NCI-H1694 (cell line): Measurements from ENCODE around the gene RABGAP1L.
"Not testable (repeated sequence)": the region's sequence is repeated elsewhere in the genome, so short reads cannot be mapped to it uniquely, and the experiment has no call there.

Experiments used
- DNase-seq: peaks from one replicate; lab custom pipeline; 2025; lab: John Stamatoyannopoulos, UW

RABGAP1L gene

GRCh38 chr1:174997041-174997440, 837.7 kb downstream of the RABGAP1L start:
- DNase-seq: no peak

DNA sequence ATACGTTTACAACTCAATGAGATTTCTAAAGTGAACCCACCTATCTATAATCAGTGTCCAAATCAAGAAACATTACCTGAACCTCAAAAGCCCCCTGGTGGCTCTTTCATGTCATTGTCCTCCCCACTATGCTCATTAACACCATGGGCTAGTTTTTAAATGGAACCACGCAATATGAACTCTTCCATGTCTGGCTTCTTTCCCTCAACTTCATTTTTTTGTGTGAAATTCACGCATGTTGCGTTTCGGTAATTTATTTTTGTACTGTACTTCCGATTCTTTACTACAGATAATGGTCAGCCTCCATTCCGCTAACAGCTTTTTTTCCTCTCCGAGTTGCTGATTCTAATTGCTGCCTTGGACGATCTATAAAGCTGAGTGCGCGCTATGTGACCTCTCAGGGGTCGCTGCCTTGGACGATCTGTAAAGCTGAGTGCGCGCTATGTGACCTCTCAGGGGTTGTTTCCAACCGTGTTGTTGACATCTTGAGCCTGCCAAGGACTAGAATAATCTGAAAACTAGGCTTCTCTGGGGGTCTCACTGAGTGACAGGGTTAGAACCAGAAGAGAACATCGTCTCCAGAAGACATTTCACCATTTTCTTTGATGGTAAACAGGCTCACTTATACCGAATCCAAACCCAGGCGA, 839.4 kb downstream of the RABGAP1L start:
- peak; percentile 83 for DNase-seq

DNA sequence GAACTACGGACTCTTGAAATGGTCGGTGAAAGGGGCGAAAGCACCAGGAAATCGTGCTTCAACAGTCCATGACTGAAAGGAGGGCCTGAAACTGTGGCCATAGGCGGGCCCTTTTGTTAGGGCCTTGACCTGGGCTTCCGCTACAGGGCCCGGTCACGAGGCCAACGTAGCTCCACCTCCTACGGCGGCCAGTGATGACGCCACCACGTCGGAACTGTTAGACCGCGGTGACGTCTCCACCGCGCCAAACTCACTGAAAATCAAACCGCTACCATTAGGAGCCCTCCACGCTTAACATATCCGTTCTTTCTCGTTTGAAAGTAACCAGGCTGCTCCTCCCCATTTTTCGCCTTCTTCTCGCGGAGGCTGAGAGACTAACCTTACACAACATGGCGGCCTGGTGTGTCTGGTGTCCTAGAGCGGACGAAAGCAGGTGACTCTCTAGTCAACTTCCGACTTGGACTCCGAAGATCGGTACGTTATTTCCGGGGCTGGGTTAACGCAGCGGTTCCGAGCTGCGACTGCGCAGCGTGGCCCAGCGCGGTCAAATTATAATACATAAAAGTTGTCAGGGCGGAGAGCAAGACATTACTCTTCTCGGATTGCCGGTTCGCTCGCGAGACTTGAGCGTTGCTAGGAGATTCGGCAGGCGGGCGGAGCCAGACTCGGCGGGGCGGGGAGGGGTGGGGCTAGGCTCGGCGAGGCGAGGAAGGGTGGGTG, 840.1 kb downstream of the RABGAP1L start:
- peak; percentile 98 for DNase-seq

- no peak for DNase-seq
These were observed 840.8 kb downstream of the RABGAP1L start, which contains the start of gene CACYBP for GRCh38 chr1:174999936-175000696. Gene CACYBP (plus strand): TSS chr1:174999947. CDS start chr1:175000181, 234 bp downstream.

DNA sequence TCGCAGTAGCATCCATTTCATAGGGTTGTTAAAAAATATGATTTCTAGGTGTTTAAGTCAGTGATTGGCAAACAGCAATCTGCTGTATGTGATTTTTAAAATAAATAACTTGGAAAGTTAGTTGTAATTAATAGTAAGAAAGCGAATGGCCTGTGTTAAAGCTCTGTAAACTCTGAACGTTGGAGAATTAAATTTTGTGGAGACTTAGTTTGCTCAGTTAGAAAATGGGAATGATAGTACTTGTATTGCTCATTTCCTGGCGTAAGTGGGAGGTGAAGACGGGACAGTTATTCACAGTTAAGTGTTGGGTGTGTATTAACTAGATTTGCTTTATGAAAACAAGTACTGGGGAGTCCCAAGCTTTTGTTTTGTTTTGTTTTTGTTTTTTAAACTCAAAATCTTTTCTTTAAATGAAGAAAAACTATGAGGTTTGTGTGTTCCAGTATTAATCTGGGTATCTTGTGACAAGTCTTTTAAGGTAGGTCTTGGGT, 841.4 kb downstream of the RABGAP1L start:
- DNase-seq: no peak

DNA sequence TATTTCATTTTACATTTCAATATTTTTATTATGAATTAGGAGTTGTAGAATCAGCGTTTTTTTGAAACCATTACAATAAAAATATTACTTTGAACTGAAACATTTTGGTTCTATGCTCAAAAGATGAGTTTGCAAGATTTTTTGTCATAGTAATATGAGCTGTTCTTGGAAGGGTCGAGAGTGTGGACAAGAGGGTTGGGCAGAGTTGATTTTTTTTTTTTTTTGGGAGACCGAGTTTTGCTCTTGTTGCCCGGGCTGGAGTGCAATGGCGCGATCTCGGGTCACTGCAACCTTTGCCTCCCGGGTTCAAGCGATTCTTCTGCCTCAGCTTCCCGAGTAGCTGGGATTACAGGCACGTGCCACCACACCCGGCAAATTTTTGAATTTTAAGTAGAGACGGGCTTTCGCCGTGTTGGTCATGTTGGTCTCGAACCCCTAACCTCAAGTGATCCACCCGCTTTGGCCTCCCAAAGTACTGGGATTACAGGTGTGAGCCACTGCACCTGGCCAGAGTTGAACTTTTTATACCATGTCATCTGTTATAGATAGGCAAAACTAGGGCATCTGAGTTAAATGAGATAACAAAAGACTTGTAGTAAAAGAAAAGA, 843.7 kb downstream of the RABGAP1L start:
- no peak for DNase-seq

- DNase-seq: no peak
These were observed 844.2 kb downstream of the RABGAP1L start for GRCh38 chr1:175003521-175003920.

- DNase-seq: no peak
These were observed 845.9 kb downstream of the RABGAP1L start for GRCh38 chr1:175005085-175005783.

DNA sequence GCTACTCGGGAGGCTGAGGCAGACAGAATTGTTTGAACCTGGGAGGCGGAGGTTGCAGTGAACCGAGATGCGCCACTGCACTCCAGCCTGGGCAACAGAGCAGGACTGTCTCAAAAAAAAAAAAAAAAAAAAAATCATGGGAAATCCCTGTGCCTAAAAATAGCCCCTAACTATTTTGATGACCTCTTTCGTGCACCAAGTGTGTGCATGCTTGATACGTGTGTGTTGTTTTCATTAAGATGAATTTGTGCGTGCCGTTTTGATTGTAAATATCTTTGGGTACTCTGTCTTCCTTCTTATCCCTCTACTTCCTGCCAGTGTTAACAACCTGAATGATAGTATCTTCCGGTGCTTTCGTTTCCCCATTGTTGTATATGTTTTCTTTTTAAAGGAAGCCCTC, 850.2 kb downstream of the RABGAP1L start:
- no peak for DNase-seq

- DNase-seq: no peak
These were observed 854.1 kb downstream of the RABGAP1L start for GRCh38 chr1:175013445-175013844.

DNA sequence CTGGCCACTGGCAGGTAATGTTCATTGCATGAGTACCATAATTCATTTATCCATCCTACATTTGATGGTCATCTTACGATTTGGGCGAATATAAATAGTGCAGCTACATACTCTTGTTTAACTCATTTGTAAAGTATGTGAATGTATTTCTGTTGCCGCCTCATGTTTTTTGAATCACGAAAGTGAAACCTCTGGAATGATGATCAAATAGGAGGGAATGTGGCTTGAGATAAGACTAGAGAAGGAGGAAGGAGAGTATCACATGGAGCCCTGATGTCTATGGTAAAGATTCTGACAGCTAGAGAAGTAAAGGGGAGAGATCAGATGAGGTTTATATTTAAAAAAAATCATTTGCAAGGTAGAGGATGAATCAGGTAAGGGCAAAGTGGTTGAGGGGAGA, 855.9 kb downstream of the RABGAP1L start:
- DNase-seq: no peak

- DNase-seq: no peak
These were observed 860.2 kb downstream of the RABGAP1L start for GRCh38 chr1:175019524-175019923.

DNA sequence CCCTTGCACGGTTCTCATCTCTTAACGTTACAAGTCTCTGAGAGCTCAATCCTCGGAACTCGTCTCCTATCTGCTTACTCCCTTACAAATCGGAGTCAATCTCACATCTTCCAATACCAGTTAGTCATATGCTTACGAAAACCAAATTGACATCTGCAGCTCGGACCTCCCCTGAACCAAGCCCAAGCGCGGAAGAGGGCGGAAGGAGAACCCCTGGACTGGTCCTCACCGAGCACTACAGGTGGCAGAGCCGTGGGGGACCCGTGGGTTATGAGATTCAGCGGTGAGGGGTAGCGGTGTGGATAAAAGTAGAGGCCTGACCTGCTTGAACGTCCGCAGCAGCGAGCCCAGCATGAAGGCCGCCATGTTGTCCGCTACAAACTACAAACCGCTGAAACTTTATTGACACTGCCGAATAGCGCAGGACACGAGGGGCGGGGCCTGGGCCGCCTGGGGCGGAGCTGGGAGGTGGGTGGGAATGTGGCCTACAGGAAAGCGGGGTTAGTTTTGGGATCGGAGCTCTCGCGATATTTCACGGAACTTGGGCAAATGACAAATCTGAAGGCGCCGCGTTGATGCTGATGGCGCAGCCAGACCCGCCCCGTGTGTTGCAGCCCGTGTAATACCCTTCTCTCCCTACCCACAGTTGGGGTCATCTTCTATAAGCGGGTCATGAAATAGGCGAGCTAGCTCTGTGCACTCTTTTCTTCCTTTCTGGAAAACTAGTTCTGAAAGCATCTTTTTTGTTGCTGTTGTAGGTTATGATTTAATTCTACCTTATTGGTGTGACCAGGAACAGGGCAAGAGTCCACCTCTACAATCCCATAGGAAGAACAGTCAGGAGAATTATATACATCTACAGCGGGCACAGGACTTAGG, 864.0 kb downstream of the RABGAP1L start, which contains the start of gene MRPS14:
TSS of gene MRPS14 (minus strand) at position 383 of the 879 bp plus-strand sequence. CDS start at position 366, 17 bp downstream.
- DNase-seq: peak; percentile 98

- DNase-seq: not testable (repeated sequence)
These were observed 864.6 kb downstream of the RABGAP1L start for GRCh38 chr1:175023922-175024242.

GRCh38 chr1:175024773-175025172, 865.5 kb downstream of the RABGAP1L start:
- no peak for DNase-seq

GRCh38 chr1:175033953-175034352, 874.6 kb downstream of the RABGAP1L start:
- no peak for DNase-seq

DNA sequence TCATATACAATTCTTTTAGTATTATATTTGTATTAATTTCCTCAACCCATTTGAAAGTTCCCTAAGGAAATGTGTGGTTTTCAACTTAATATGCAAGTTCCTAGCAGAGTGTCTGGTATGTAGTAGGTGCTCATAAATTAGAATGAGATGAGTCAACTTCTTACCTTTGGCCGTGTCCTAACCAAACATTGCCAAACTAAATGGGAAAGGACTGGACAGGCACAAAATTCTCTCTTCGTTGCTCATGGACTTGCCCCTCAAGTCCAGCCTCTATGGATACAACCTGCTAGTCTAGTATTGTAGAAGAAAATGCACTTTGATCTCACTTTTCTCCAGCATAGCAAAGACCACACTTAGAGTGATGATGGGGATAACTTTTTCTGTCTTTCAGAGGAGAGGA, 875.5 kb downstream of the RABGAP1L start:
- no peak for DNase-seq

- DNase-seq: no peak
These were observed 876.5 kb downstream of the RABGAP1L start for GRCh38 chr1:175035865-175036264.

- DNase-seq: no peak
These were observed 877.2 kb downstream of the RABGAP1L start for GRCh38 chr1:175036476-175036875.

GRCh38 chr1:175037416-175037815, 878.1 kb downstream of the RABGAP1L start:
- DNase-seq: no peak
